ENCODE measurements around the gene SELENON. TPM values are rescaled to one million over a fixed set of nuclear protein-coding genes. Genes with fewer than 3 reads are reported as not detected.

SELENON gene
- total and polyA plus RNA-seq, 2 of the 13 experiments (the other 11 are each of a cell fraction or from before 2014, with no cell fraction given), result 3.8 to 8.0 TPM

- TF ChIP-seq ZNF574 (CRISPR knock-in tag; IDR thresholded peaks at IDR 0.05), result peak; percentile 83
- TF ChIP-seq MYPOP (CRISPR knock-in tag; IDR thresholded peaks at IDR 0.05), result 0 out of 2 replicates have a peak, but pooled peaks have one; percentile 57
Measured at GRCh38 chr1:25819491-25820246, 19.7 kb downstream of the SELENON start, which contains the start of gene MTFR1L (continued).

- intact Hi-C loops (cut with micrococcal nuclease; ENCODE audit: unreplicated experiment), result loop anchor here (5.0 kb wide), 2 partner anchors 72 to 177 kb away; partner anchors contain the start of gene PAFAH2
- Histone ChIP-seq H3K4me3 (replicated peaks in 1 of 3; ENCODE audit: insufficient read depth in 1 of 3, low read depth in 2 of 3, low read length in 3 of 3) (peak overlapping the region; percentile 90 to 94 (median 94)), H3K9me3 (ENCODE audit: low read length) (no peaks in the 10 kb centered on the region), H3K36me3 (replicated peaks in 1 of 2; ENCODE audit: control insufficient read depth in 1 of 2, insufficient read depth in 2 of 2, low read length in 2 of 2) (peaks cover 0 to 9% of the 10 kb centered on the region in 2 experiments; a peak in 1 of 5 replicates), H3K27me3 (ENCODE audit: control insufficient read depth in 1 of 2, insufficient read depth in 2 of 2, low read length in 2 of 2) (no peaks in the 10 kb centered on the region; a peak in 1 of 5 replicates), H2AFZ (ENCODE audit: low read length) (no peak overlapping the region), H3K4me1 (ENCODE audit: insufficient read depth, low read length) (peaks cover 37% of the 10 kb centered on the region), H3K79me2 (ENCODE audit: insufficient read depth, low read length) (peaks cover 26% of the 10 kb centered on the region), H3K4me2 (ENCODE audit: low read depth, low read length) (peak overlapping the region; percentile 95), H4K20me1 (ENCODE audit: insufficient read depth, low read length) (peaks cover 8% of the 10 kb centered on the region), H3K9ac (ENCODE audit: insufficient read depth, low read depth, low read length) (peak overlapping the region; percentile 98), H3K27ac (ENCODE audit: extremely low read length, insufficient read depth, low read length) (peak overlapping the region; percentile 98)
- peak; percentile 69 for DNase-seq (ENCODE audit: low spot score)
- 2% methylated on average over 12 of the region's 67 CpGs for WGBS (ENCODE audit: low lambda C conversion rate)
- peak; percentile 81 for ATAC-seq
- CTCF ChIA-PET (ENCODE audit: low intra/inter-chr PET ratio, low total read pairs), result no interaction called here
- POLR2A ChIA-PET, result interaction anchor here (0.9 to 3.3 kb wide), 13 partner anchors 9 to 349 kb away, joined by 3 to 20 read pairs (median 4); partner anchors contain the start of genes PAFAH2, SELENON and ZNF593
- in situ Hi-C loops (cut with HindIII; ENCODE audit: extremely low pct_ligation_motif_present, low pct_unique_long_range_greater_than_20kb), result loop anchor here (10.0 to 25.0 kb wide), 2 partner anchors 174 to 208 kb away; partner anchors contain the start of genes MAN1C1 and PAFAH2
- BruUV-seq (replicated peaks), result no TSS peak
- no peak for FAIRE-seq
- TF ChIP-seq E2F5 (CRISPR knock-in tag; conservative IDR thresholded peaks at IDR 0.05) (no peak), NCOA1 (CRISPR knock-in tag; IDR thresholded peaks at IDR 0.05) (0 out of 2 replicates have a peak, but pooled peaks have one; percentile 43), HHEX (CRISPR knock-in tag; IDR thresholded peaks at IDR 0.05) (no peak), ZIK1 (CRISPR knock-in tag; IDR thresholded peaks at IDR 0.05; ENCODE audit: borderline replicate concordance, low read depth) (no peak), AKAP8 (CRISPR knock-in tag; IDR thresholded peaks at IDR 0.05) (no peak), EHMT2 (IDR thresholded peaks at IDR 0.05; ENCODE audit: borderline replicate concordance, low read depth, low read length) (no peak), SETDB1 (CRISPR knock-in tag; IDR thresholded peaks at IDR 0.05; ENCODE audit: borderline replicate concordance) (no peak), HNF1B (CRISPR knock-in tag; IDR thresholded peaks at IDR 0.05) (0 out of 2 replicates have a peak, but pooled peaks have one; percentile 40)
Measured at GRCh38 chr1:25820247-25821111, 20.5 kb downstream of the SELENON start.
